Sigmoid colon (tissue), 7 donors: Measurements from ENCODE around the gene SRGAP1. TPM values are rescaled to one million over a fixed set of nuclear protein-coding genes. Genes with fewer than 3 reads are reported as not detected.

Experiments
- DNase-seq: peaks from one replicate; pipeline ENCODE4 v3.0.0-alpha.2; 2019
- H3K27ac ChIP-seq, 4 donors: fragments of 200-600 bp; sonication (generic); one replicate each; pipeline ENCODE4 v1.5.1; 2016 to 2019; ENCODE audit warnings: mild to moderate bottlenecking in 1 of 4
- H3K27me3 ChIP-seq, 3 donors: fragments of 200-600 bp; sonication (generic); one replicate each; pipeline ENCODE4 v1.5.1; 2019; ENCODE audit warnings: mild to moderate bottlenecking in 1 of 3
- H3K36me3 ChIP-seq, 4 donors: fragments of 200-600 bp; sonication (generic); one replicate each; pipeline ENCODE4 v1.5.1; 2016 to 2019
- H3K4me1 ChIP-seq, 4 donors: fragments of 200-600 bp; sonication (generic); one replicate each; pipeline ENCODE4 v1.5.1; 2017 to 2019
- H3K4me3 ChIP-seq, 4 donors: fragments of 200-600 bp; sonication (generic); one replicate each; pipeline ENCODE4 v1.5.1; 2017 to 2019; ENCODE audit warnings: mild to moderate bottlenecking in 2 of 4, moderate library complexity in 1 of 4
- H3K9me3 ChIP-seq, 4 donors: fragments of 200-600 bp in 3 of 4; sonication (generic) in 3 of 4; one replicate each; pipeline versions ENCODE4 v1.5.1 to v1.6.1; 2013 to 2019
- CTCF ChIP-seq, 4 experiments: fragments of 450-650 bp in 3 of 4; fragments of 200-600 bp in 1 of 4; IDR thresholded peaks; one replicate each; pipeline ENCODE4 v1.5.1; 2016 to 2019; ENCODE audit warnings: antibody characterized with exemption in 4 of 4, mild to moderate bottlenecking in 3 of 4, moderate library complexity in 2 of 4
- EP300 ChIP-seq, 4 donors: sonication (generic); formaldehyde crosslinking; IDR thresholded peaks; one replicate each; pipeline ENCODE4 v1.6.1; 2017; ENCODE audit warnings: antibody characterized with exemption in 4 of 4
- POLR2A ChIP-seq, 2 donors: fragments of 450-650 bp; IDR thresholded peaks; one replicate each; pipeline ENCODE4 v1.6.1; 2016; ENCODE audit warnings: antibody characterized with exemption in 2 of 2, mild to moderate bottlenecking in 2 of 2, moderate library complexity in 2 of 2
- POLR2AphosphoS5 ChIP-seq, 4 donors: sonication (generic); formaldehyde crosslinking; IDR thresholded peaks; one replicate each; pipeline ENCODE4 v1.6.1; 2017; ENCODE audit warnings: antibody characterized with exemption in 4 of 4
- WGBS, 2 donors: extraction: QIAGEN DNeasy Blood & Tissue Kit; methylation state at CpG; one replicate each; pipeline ENCODE4 v1.1.7; 2013; 5-methylcytosine and 5-hydroxymethylcytosine counted together
- intact Hi-C: fragments of 100-400 bp; cut with DNase I; formaldehyde crosslinking; loops from one replicate; pipeline ENCODE4 v1.15.1; 2023
- polyA plus RNA-seq, 3 donors: library from polyadenylated mRNA; stranded (reverse); fragments of 200-250 nt; gene quantifications; one replicate each; pipeline ENCODE4 v1.2.3, GENCODE V29; 2013
- total RNA-seq, 4 donors: library from RNA; depleted of rRNA; stranded (reverse); fragments of >200 nt; gene quantifications; one replicate each; pipeline ENCODE4 v1.1.0, GENCODE V29; 2016
- donor health status: healthy with polysubstance abuse.
- donor health status: Bipolar disorder and iron deficiency.
- donor health status: healthy.

SRGAP1 gene
- total and polyA plus RNA-seq, 7 donors, result 2.4 to 16.3 (median 5.4) TPM

DNA sequence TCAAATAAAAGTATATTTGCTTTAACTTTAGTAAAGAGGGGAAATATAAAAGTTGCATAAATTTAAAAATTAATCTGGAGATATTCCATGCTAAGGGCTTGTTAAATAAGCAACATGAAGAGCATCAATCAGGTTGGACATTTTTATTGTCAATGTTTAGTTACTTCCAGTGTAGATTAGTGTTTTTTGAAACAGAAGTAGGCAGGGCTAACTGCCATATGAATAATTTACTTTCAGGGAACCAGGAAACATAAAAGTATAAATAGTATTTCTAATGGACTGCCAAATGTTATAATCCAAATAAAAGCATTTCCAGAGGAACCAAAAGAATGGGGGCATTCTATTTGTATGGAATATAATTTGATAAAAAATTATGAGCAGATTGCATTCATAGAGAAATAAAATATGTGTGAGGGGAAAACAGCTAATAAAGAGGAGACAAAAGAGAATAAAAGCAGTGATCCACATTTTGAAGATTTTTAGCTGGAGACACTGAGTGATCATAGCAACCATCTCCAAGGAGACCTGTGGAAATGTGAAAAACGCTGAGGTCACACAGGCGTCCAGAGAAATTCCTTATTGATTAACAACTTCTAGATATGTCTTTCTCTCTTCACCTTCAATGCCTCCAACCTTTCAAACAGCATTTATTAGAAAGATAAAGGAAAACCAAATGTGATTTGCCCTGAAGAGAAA lies 70.8 kb downstream of the SRGAP1 start:
- 39 to 63% methylated on average over 2 of the region's 2 CpGs for WGBS, 2 donors
- Histone ChIP-seq H3K9me3 (no peaks in the 10 kb centered on the region), H3K36me3 (no peaks in the 10 kb centered on the region), H3K27me3 (no peaks in the 10 kb centered on the region), H3K4me3 (no peak overlapping the region), H3K4me1 (peaks cover 0 to 38% (median 30%) of the 10 kb centered on the region in 4 donors), H3K27ac (peak overlapping the region in 2 of 4 donors; percentile 2 to 8)
- intact Hi-C loops, result no loop called here
- no peak for DNase-seq
- no peak for TF ChIP-seq POLR2AphosphoS5 (IDR thresholded peaks at IDR 0.05)
- TF ChIP-seq EP300 (IDR thresholded peaks at IDR 0.05), result no peak
- TF ChIP-seq POLR2A (IDR thresholded peaks at IDR 0.05), result no peak
- no peak for TF ChIP-seq CTCF (IDR thresholded peaks at IDR 0.05)

- Histone ChIP-seq H3K27ac (peak overlapping the region in 1 of 4 donors; percentile 6), H3K4me3 (no peak overlapping the region), H3K9me3 (no peaks in the 10 kb centered on the region), H3K27me3 (no peaks in the 10 kb centered on the region), H3K36me3 (no peaks in the 10 kb centered on the region), H3K4me1 (peaks cover 0 to 38% (median 30%) of the 10 kb centered on the region in 4 donors)
- intact Hi-C loops, result no loop called here
- no peak for DNase-seq
- TF ChIP-seq EP300 (IDR thresholded peaks at IDR 0.05) (no peak), POLR2AphosphoS5 (IDR thresholded peaks at IDR 0.05) (no peak), CTCF (IDR thresholded peaks at IDR 0.05) (no peak), POLR2A (IDR thresholded peaks at IDR 0.05) (no peak)
- 68 to 79% methylated on average over 7 of the region's 7 CpGs for WGBS, 2 donors
These were observed 72.3 kb downstream of the SRGAP1 start for GRCh38 chr12:63916561-63917476.

DNA sequence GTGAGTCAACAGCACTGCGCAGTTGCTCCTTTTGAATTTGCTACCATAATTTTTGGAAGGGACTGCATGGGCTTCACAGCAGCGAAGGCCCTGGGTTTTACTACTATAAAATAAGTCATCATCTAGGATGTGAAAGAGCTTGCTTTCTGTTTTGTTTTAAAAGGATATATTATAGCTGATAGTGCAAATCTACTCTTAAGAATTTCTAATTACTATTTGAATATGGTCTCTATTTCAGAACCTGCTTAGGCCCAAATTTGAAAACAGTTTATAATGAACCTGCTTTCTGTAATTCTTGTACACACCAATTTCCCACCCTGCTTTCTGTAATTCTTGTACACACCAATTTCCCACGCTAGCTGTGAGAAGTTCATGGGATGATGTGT lies 73.0 kb downstream of the SRGAP1 start:
- H3K9me3 ChIP-seq, result no peaks in the 10 kb centered on the region
- no peak overlapping the region for H3K4me3 ChIP-seq
- 73 to 86% methylated on average over 3 of the region's 3 CpGs for WGBS, 2 donors
- H3K27me3 ChIP-seq, result no peaks in the 10 kb centered on the region
- TF ChIP-seq EP300 (IDR thresholded peaks at IDR 0.05) (no peak), CTCF (IDR thresholded peaks at IDR 0.05) (no peak), POLR2AphosphoS5 (IDR thresholded peaks at IDR 0.05) (no peak), POLR2A (IDR thresholded peaks at IDR 0.05) (no peak)
- no peak for DNase-seq
- peaks cover 0 to 38% (median 30%) of the 10 kb centered on the region in 4 donors for H3K4me1 ChIP-seq
- no peaks in the 10 kb centered on the region for H3K36me3 ChIP-seq
- H3K27ac ChIP-seq, result peak overlapping the region in 3 of 4 donors; percentile 6 to 40 (median 26)
- intact Hi-C loops, result no loop called here

DNA sequence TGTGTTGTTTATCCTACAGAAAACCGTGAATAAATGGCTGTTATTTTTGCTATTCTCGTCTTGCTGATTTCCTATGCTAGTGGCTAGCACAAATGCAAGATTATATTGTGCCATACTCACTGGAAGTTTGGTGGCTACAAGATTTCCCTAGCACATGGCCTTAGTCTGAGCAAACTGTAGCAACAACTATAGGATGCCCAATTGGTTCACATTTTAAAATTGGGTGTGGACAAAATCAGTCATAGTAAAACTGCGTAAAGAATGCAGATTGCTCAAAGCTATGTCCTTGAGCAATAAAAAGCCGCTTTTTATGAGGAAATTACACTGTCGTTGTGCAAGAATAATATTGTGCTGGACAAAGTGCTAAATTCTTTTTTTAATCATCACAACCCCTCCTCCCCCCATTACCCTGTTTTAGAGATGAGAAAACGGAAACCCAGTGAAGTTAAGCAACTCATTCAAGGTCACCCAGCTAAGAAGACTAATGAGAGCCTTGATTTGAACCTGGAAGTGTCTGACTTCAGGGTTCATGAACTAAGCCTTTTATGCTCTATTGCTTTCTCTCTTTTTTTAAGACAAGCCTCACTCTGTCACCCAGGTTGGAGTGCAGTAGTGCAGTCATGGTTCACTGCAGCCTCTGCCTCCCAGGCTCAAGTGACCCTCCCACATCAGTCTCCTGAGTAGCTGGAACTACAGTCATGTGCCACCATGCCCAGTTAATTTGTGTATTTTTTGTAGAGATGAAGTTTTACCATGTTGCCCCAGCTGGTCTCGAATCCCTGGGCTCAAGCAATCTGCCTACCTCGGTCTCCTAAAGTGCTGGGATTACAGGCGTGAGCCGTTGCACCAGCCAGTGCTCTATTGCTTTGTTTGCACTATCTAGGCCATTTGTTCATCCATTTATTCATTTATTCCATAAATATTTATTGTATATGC lies 73.6 kb downstream of the SRGAP1 start:
- no peaks in the 10 kb centered on the region for H3K27me3 ChIP-seq
- H3K36me3 ChIP-seq, result no peaks in the 10 kb centered on the region
- intact Hi-C loops, result no loop called here
- 8 to 52% methylated on average over 10 of the region's 10 CpGs for WGBS, 2 donors
- no peaks in the 10 kb centered on the region for H3K9me3 ChIP-seq
- no peak for DNase-seq
- TF ChIP-seq EP300 (IDR thresholded peaks at IDR 0.05) (peak in 3 of 4 donors; percentile 57 to 76 (median 59)), POLR2A (IDR thresholded peaks at IDR 0.05) (no peak), CTCF (IDR thresholded peaks at IDR 0.05) (no peak), POLR2AphosphoS5 (IDR thresholded peaks at IDR 0.05) (peak; percentile 45 to 73 (median 52))
- no peak overlapping the region for H3K4me3 ChIP-seq
- peak overlapping the region in 3 of 4 donors; percentile 40 to 63 (median 43) for H3K27ac ChIP-seq
- H3K4me1 ChIP-seq, result peaks cover 0 to 38% (median 30%) of the 10 kb centered on the region in 4 donors
